ENCODE results near the gene NOP53. TPM values are rescaled to one million over a fixed set of nuclear protein-coding genes. Genes with fewer than 3 reads are reported as not detected.

NOP53 gene
- total and polyA plus RNA-seq, 2 of the 8 experiments (the other 6 are each of a cell fraction or from before 2014, with no cell fraction given), result 107 to 245 TPM

DNA sequence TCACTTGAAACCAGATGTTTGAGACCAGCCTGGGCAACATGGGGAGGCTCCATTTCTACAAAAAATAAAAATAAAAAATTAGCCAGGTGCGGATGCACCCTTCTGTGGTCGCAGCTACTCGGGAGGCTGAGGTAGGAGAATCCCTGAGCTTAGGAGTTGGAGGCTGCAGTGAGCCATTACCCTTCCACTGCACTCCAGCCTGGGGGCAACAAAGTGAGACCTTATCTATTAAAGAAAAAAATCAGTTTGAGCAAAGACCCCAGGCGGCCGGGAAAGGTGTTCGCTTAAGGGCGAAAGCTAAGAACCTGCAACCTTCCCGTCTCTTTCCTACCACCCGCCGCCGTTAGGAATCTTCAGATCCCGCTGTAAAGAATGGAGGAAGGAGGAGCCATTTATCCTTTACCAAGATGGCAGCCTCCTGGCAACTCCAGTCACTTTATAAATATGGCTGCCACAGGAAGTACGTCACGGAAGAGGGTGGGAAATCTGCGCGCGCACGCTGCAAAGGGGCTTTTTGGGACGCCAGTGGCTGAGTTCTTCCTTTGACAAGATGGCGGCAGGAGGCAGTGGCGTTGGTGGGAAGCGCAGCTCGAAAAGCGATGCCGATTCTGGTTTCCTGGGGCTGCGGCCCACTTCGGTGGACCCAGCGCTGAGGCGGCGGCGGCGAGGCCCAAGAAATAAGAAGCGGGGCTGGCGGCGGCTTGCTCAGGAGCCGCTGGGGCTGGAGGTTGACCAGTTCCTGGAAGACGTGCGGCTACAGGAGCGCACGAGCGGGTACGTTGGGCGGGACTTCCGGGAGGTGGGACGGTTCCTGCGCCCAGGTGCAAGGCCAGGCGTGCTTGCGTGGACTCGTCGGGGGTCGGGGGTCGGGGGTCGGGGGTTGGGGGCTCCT lies at the start of gene NOP53 (continued):
- TF ChIP-seq CTBP2 (IDR thresholded peaks at IDR 0.05; ENCODE audit: borderline replicate concordance, insufficient read depth, insufficient read length, low read length), result no peak
- no peak for TF ChIP-seq CHD1 (IDR thresholded peaks at IDR 0.05; ENCODE audit: low read depth, low read length)
- no peak for TF ChIP-seq NANOG (IDR thresholded peaks at IDR 0.05; ENCODE audit: insufficient read depth, low read depth, low read length, poor library complexity, severe bottlenecking)
- peak; percentile 76 for TF ChIP-seq KDM5A (IDR thresholded peaks at IDR 0.05; ENCODE audit: low read length)
- TF ChIP-seq EZH2 (IDR thresholded peaks at IDR 0.05; ENCODE audit: low read depth, low read length, severe bottlenecking), result no peak
- TF ChIP-seq TEAD4 (IDR thresholded peaks at IDR 0.05; ENCODE audit: low read depth, low read length), result no peak
- no peak for TF ChIP-seq KDM1A (IDR thresholded peaks at IDR 0.05; ENCODE audit: borderline replicate concordance, low read length)
- TF ChIP-seq E2F6 (IDR thresholded peaks at IDR 0.05), result peak; percentile 48; the same call in 1 of the 2 replicates
- TF ChIP-seq SIRT6 (IDR thresholded peaks at IDR 0.05; ENCODE audit: low read length), result no peak
- TF ChIP-seq SIX5 (IDR thresholded peaks at IDR 0.05; ENCODE audit: low read depth, low read length), result peak; percentile 86
- no peak for TF ChIP-seq RXRA (IDR thresholded peaks at IDR 0.05; ENCODE audit: insufficient read depth, low read depth, low read length)
- TF ChIP-seq, protein P1, sequence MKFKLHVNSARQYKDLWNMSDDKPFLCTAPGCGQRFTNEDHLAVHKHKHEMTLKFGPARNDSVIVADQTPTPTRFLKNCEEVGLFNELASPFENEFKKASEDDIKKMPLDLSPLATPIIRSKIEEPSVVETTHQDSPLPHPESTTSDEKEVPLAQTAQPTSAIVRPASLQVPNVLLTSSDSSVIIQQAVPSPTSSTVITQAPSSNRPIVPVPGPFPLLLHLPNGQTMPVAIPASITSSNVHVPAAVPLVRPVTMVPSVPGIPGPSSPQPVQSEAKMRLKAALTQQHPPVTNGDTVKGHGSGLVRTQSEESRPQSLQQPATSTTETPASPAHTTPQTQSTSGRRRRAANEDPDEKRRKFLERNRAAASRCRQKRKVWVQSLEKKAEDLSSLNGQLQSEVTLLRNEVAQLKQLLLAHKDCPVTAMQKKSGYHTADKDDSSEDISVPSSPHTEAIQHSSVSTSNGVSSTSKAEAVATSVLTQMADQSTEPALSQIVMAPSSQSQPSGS (IDR thresholded peaks at IDR 0.05; ENCODE audit: low read length), result no peak; the same call in 1 of the 2 replicates
- TF ChIP-seq HDAC6 (IDR thresholded peaks at IDR 0.05; ENCODE audit: low read depth, low read length), result no peak
- TF ChIP-seq CTCF (IDR thresholded peaks at IDR 0.05; ENCODE audit: control extremely low read depth in 1 of 3, insufficient read depth in 1 of 3, low read depth in 1 of 3, low read length in 3 of 3), result no peak
- no peak for TF ChIP-seq BACH1 (IDR thresholded peaks at IDR 0.05; ENCODE audit: low read length)
- no peak for TF ChIP-seq RAD21 (IDR thresholded peaks at IDR 0.05 in 1 of 2, conservative IDR thresholded peaks at IDR 0.05 in 1 of 2; ENCODE audit: low read depth in 2 of 2, low read length in 2 of 2)
- peak; percentile 98 for TF ChIP-seq POLR2AphosphoS5 (IDR thresholded peaks at IDR 0.05; ENCODE audit: low read depth, low read length)
- no peak for TF ChIP-seq EGR1 (IDR thresholded peaks at IDR 0.05; ENCODE audit: borderline replicate concordance, low read depth, low read length)
